ENCODE data around the gene SGPP1. TPM values are rescaled to one million over a fixed set of nuclear protein-coding genes. Genes with fewer than 3 reads are reported as not detected.
"Not testable (repeated sequence)": the region's sequence is repeated elsewhere in the genome, so short reads cannot be mapped to it uniquely, and the experiment has no call there.

The SGPP1 gene
- polyA plus RNA-seq, 3 donors from 2014 or later = 16.7 to 35.2 (median 21.2) TPM

DNA sequence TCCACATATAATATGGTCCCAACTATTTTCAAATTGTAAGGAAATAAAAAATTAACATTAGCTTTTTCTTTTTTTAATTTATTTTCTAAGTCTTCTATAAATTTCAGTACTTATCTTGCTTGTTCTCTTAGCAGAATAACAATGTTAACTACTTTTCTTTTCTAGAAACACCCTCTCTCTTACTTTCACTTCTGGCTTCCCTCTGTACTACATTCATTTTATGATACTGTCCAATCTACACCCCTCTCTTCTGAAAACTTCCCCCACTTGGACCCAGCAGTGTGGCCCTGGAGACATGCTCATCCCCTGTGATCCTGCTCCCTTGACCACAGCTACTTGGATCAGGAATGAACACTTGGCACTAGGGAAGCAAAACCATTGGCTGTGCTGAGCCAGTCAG is 15.7 kb downstream of the SGPP1 start:
- peaks cover 8 to 12% (median 8%) of the 10 kb centered on the region in 3 donors for H3K36me3 Mint-ChIP-seq
- peak overlapping the region; percentile 50 to 86 (median 64) for H3K4me3 Mint-ChIP-seq
- H3K27me3 Mint-ChIP-seq (ENCODE audit: low read depth in 3 of 3) = peaks cover 0 to 3% (median 2%) of the 10 kb centered on the region in 3 donors
- peaks cover 34 to 72% of the 10 kb centered on the region in 2 donors for H3K4me1 Mint-ChIP-seq
- peak overlapping the region; percentile 2 to 81 (median 76) for H3K27ac Mint-ChIP-seq
- peaks cover 0 to 11% (median 5%) of the 10 kb centered on the region in 6 donors for H3K9me3 Mint-ChIP-seq
- DNase-seq = no peak

DNA sequence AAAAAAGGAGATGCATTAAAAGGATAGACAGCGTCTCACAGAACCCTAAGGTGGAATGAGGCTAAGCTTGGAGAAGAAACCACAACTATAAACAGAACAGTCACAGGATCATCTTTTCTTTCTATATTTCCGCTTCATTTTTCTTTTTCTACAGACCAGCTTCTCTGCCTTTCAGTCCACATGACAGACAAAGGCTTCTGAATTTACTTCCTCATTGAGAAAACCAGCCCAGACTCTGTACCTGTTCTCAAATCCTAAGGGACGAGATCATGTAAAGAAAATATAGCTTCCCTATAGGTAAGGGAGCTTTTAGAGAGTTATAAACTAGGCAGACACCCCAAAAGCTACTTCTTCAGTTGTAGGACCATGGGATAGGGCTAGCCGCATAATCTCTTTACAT is 17.4 kb downstream of the SGPP1 start:
- H3K4me1 Mint-ChIP-seq = peaks cover 35 to 74% of the 10 kb centered on the region in 2 donors
- H3K27ac Mint-ChIP-seq = no peak overlapping the region
- DNase-seq = no peak
- peak overlapping the region in 1 of 5 donors; percentile 27 for H3K4me3 Mint-ChIP-seq
- H3K27me3 Mint-ChIP-seq (ENCODE audit: low read depth in 3 of 3) = peaks cover 0 to 3% (median 0%) of the 10 kb centered on the region in 3 donors
- H3K9me3 Mint-ChIP-seq = peaks cover 0 to under 1% (median 0%) of the 10 kb centered on the region in 6 donors
- peaks cover 1 to 2% (median 2%) of the 10 kb centered on the region in 3 donors for H3K36me3 Mint-ChIP-seq

DNA sequence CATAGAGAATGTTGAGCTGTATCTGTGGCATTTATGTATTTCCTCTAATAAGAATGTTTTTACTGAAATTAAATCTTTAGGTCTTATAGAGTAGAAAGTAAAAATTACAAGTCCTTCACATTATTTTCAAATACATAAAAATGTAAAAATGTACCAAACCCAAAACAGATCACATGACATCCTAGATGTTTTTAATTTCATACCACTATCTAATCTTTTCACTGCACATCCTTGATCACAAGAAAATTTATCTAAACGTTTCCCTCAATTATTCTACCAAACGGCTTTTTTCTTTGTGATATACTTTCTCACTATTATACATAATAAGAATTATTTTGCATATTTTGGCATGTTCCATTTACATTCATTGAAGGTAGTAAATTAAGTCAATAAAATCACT is 18.3 kb downstream of the SGPP1 start:
- H3K27me3 Mint-ChIP-seq (ENCODE audit: low read depth in 3 of 3) = peaks cover 0 to 3% (median 0%) of the 10 kb centered on the region in 3 donors
- no peak overlapping the region for H3K4me3 Mint-ChIP-seq
- no peaks in the 10 kb centered on the region for H3K9me3 Mint-ChIP-seq
- no peak for DNase-seq
- no peaks in the 10 kb centered on the region for H3K36me3 Mint-ChIP-seq
- H3K27ac Mint-ChIP-seq = no peak overlapping the region
- peaks cover 36 to 81% of the 10 kb centered on the region in 2 donors for H3K4me1 Mint-ChIP-seq

DNA sequence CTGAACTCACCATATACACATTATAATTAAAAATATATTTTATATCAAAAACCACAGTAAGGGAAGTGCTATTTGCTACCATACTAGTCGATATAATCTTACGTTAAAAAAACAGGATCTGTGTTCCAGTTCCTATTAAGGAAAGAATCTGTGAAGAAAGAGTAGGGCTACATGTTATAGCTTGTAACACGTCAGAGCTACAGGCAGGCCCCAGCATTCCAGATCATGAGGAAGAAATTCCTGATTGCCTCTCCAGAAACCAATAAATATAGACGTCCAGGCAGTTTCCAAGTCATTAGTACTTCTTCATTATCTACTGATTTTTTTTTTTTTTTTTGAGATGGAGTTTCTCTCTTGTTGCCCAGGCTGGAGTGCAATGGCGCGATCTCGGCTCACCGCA is 20.6 kb downstream of the SGPP1 start:
- Mint-ChIP-seq H3K9me3 (no peaks in the 10 kb centered on the region), H3K4me3 (no peak overlapping the region), H3K36me3 (no peaks in the 10 kb centered on the region), H3K27me3 (ENCODE audit: low read depth in 3 of 3) (no peaks in the 10 kb centered on the region), H3K27ac (no peak overlapping the region), H3K4me1 (peaks cover 20 to 70% of the 10 kb centered on the region in 2 donors)
- DNase-seq = no peak

DNA sequence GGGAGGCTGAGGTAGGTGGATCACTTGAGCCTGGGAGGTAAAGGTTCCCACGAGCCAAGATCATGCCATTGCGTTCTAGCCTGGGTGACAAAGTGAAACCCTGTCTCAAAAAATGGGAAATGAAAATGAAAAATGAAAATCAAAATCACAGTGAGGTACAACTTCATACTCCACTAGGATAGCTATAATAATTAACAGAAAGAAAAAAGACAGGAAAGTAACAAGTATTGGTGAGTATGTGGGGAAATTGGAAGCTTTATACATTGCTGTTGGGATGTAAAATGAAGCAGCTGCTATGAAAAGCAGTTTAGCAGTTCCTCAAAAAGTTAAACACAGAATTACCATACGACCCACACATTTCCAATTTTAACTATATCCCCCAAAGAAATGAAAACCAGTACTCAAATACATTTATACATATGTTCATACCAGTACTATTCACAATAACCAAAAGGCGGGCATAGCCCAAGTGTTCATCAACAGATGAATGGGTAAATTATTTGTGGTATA is 22.2 kb downstream of the SGPP1 start:
- Mint-ChIP-seq H3K27ac (peak overlapping the region in 2 of 6 donors; percentile 2 to 42), H3K36me3 (no peaks in the 10 kb centered on the region), H3K4me3 (no peak overlapping the region), H3K4me1 (peaks cover 19 to 73% of the 10 kb centered on the region in 2 donors), H3K27me3 (ENCODE audit: low read depth in 3 of 3) (no peaks in the 10 kb centered on the region), H3K9me3 (no peaks in the 10 kb centered on the region)
- no peak for DNase-seq

DNA sequence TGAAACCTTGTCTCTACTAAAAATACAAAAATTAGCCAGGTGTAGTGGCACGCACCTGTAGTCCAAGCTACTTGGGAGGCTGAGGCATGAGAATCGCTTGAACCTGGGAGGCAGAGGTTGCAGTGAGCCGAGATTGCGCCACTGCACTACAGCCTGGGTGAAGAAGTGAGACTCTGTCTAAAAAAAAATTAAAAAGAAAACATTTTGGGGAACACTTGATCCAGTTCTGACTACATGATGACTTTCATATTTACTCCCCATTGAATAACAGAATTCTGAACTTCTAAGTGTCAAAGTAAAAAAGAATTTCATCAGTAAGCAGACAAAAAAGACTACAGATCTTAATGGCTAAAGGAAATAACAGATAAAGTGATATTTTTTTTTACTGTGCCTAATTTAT is 25.3 kb downstream of the SGPP1 start:
- H3K27me3 Mint-ChIP-seq (ENCODE audit: low read depth in 3 of 3); DNase-seq; H3K27ac Mint-ChIP-seq; H3K4me3 Mint-ChIP-seq; H3K9me3 Mint-ChIP-seq; H3K36me3 Mint-ChIP-seq: not testable (repeated sequence)
- peaks cover 18 to 54% of the 10 kb centered on the region in 2 donors for H3K4me1 Mint-ChIP-seq

DNA sequence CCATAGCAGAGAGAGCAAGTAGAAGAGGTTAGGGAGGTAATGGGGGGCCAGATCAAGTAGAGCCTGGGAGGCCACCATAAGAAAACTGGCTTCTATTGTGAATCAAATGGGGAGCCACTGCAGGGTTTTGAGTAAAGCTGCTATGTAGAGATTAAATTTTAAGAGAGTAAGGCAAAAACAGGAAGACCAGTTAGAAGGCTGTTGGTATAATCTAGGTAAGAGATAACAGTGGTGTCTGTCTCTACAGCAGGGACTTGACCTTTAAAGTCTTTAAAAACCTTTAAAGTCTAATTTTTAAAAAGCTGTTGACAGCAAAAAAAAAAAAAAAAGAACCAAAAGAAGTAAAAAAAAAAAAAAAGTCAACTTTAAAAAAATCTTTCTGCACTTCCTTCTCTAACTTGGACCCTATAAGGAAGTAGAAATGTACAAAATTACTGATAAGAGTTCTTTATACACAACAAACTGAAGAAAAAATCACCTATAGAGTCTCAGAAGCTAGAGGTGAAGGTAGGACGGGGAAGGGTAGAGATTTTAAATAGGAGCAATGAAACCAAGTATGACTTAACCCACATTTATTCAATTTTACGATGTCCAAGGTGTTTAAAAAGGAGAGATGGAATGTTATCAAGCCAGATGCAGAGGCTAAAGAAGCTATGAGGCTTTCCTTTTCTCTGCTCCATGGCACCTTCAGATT is 26.1 kb downstream of the SGPP1 start:
- Mint-ChIP-seq H3K4me1 (peaks cover 20 to 54% of the 10 kb centered on the region in 2 donors), H3K27ac (peak overlapping the region in 2 of 6 donors; percentile 2 to 47), H3K4me3 (no peak overlapping the region), H3K27me3 (ENCODE audit: low read depth in 3 of 3) (no peaks in the 10 kb centered on the region), H3K36me3 (no peaks in the 10 kb centered on the region), H3K9me3 (no peaks in the 10 kb centered on the region)
- no peak for DNase-seq

DNA sequence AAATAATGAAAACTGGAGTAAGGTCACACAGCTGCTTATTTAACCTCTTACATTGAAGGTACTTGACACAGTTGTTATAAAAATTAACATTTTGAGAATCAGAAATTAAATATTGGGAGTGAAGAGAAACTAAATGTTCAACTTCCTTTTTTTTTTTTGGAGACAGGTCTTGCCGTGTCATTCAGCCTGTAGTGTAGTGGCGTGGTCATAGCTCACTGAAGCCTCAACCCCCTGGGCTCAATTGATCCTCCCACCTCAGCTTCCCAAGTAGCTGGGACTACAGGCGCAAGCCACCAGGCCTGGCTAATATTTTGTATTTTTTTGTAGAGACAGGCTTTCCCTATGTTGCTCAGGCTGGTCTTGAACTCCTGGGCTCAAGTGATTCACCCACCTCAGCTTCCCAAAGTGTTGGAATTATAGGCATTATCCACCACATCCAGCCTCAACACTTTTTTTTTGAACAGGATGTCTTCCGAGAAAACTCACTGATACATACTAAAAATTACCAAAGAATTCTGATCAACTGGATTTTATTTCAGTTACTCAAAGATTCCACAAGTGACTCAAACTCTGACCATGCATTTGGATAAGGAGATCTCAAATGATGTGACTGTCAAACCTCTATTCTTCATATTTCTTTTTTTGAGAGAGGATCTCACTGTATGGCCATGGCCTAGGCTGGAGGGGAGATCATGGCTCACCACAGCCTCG is 35.4 kb downstream of the SGPP1 start:
- no peak for DNase-seq
- Mint-ChIP-seq H3K9me3 (no peaks in the 10 kb centered on the region), H3K36me3 (peaks cover under 1 to 10% (median 10%) of the 10 kb centered on the region in 3 donors), H3K4me1 (peaks cover 2 to 9% of the 10 kb centered on the region in 2 donors), H3K27me3 (ENCODE audit: low read depth in 3 of 3) (peaks cover 0 to 2% (median 0%) of the 10 kb centered on the region in 3 donors), H3K27ac (no peak overlapping the region), H3K4me3 (no peak overlapping the region)

DNA sequence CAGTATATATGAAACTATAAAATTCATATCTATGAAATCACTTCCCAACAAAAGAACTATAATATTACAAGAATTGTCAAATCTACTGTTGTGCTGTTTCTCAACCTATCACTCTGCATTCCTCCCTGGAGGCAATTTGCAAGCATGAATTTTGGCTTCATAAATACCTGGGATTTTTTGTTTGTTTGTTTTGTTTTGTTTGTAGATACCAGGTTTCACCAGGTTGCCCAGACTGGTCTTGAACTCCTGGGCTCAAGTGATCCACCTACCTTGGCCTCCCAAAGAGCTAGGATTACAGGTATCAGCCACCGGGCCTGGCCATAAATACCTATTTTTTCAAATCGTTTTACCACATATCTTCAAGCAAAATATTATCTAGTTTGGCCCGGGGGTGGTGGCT is 38.7 kb downstream of the SGPP1 start:
- Mint-ChIP-seq H3K27ac (no peak overlapping the region), H3K9me3 (no peaks in the 10 kb centered on the region), H3K27me3 (ENCODE audit: low read depth in 3 of 3) (peaks cover 0 to 2% (median 0%) of the 10 kb centered on the region in 3 donors), H3K4me3 (no peak overlapping the region), H3K4me1 (peaks cover 0 to 4% of the 10 kb centered on the region in 2 donors), H3K36me3 (peaks cover 9 to 13% (median 10%) of the 10 kb centered on the region in 3 donors)
- no peak for DNase-seq

DNA sequence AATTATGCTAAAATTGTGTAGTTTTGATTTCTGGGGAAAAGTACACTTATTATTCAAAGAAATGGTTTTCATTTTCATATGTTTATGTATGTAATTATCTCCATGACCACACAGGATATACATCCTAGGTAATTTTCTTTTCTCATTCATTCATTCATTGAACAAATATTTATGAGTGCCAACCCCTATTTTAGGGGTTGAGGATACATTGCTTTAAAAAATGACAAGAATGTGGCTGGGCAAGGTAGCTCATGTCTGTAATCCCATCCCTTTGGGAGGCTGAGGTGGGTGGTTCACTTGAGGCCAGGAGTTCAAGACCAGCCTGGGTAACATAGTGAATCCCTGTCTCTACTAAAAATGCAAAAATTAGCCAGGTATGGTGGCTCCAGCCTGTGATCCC is 40.9 kb downstream of the SGPP1 start:
- Mint-ChIP-seq H3K4me1 (peaks cover 0 to 4% of the 10 kb centered on the region in 2 donors), H3K27ac (no peak overlapping the region)

DNA sequence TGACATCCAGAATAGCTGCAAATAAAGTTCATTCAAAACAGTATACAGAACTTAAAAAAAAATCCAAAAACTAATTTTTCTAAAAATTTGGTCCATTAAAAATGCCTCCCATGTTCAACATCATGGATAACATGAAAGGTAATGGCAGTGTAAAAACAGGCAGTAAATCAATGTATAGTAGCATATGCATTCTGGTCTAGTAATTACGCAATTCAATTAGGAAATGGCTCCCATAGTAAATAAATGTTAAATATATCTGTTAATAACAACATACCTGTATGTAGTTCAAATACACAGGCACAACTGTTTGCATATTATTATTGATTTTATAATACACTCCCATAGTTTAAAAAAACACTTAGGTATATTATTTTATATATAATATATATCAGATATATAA is 42.5 kb downstream of the SGPP1 start:
- peaks cover 0 to 4% of the 10 kb centered on the region in 2 donors for H3K4me1 Mint-ChIP-seq
- no peaks in the 10 kb centered on the region for H3K9me3 Mint-ChIP-seq
- peaks cover 7 to 14% (median 13%) of the 10 kb centered on the region in 3 donors for H3K36me3 Mint-ChIP-seq
- DNase-seq = no peak
- no peak overlapping the region for H3K4me3 Mint-ChIP-seq
- no peak overlapping the region for H3K27ac Mint-ChIP-seq
- H3K27me3 Mint-ChIP-seq (ENCODE audit: low read depth in 3 of 3) = peaks cover 0 to 2% (median 0%) of the 10 kb centered on the region in 3 donors

More for the DNA sequence above, 40.9 kb downstream of the SGPP1 start:
- Mint-ChIP-seq H3K9me3 (no peaks in the 10 kb centered on the region), H3K27me3 (ENCODE audit: low read depth in 3 of 3) (peaks cover 0 to 2% (median 0%) of the 10 kb centered on the region in 3 donors), H3K4me3 (no peak overlapping the region), H3K36me3 (peaks cover 9 to 15% (median 13%) of the 10 kb centered on the region in 3 donors)
- no peak for DNase-seq

DNA sequence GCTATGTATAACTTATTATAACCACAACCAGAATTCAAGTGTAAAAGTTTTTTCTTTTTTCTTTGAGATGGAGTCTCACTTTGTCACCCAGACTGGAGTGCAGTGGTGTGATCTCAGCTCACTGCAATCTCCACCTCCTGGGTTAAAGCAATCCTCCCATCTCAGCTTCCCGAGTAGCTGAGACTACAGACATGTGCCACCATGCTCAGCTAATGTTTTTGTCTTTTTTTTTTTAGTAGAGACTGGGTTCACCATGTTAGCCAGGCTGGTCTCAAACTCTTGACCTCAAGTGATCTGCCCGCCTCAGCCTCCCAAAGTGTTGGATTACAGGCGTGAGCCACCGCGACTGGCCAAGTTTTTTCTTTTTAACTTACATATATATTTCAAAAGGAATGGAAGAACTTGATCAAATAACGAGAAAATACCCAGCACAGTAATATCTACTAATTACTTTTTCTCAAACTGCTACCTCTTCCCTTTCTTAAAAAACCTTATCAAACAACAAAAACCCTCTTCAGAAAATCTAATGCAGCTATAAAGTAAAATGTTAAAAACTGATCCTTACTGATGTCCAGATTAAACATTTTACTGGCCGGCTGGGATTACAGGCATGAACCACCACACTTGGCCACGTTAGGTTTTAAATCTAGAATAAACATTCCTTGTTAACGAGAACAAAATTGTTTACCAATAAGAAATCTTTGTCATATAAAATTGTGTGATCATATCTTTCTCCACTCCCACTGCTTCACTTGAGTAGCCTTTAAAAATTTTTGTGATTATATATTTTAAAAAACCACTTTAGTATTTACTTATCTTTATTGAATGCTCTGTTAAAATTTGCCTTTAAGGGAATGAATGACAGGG is 44.9 kb downstream of the SGPP1 start:
- Mint-ChIP-seq H3K4me3 (no peak overlapping the region), H3K27me3 (ENCODE audit: low read depth in 3 of 3) (no peaks in the 10 kb centered on the region), H3K9me3 (no peaks in the 10 kb centered on the region)

DNA sequence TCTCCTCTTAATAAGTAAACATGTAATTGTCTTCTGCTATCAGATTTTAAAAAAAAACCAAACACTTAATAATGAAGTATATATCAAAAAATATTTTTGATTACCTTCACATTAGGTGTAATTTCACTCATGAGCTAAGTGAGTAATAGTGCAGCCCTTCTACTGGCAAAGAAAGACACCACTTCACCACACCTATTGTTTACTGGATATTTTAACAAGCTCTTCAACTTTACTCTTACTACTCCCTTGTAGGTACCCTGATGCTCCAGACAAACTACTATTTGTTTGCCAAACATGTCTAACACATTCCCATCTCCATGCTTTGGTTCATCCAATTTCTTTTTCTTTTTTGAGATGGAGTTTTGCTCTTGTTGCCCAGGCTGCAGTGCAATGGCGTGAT is 49.3 kb downstream of the SGPP1 start:
- no peak for DNase-seq
- Mint-ChIP-seq H3K4me3 (no peak overlapping the region), H3K27ac (no peak overlapping the region), H3K9me3 (no peaks in the 10 kb centered on the region), H3K36me3 (peaks cover 4 to 23% (median 13%) of the 10 kb centered on the region in 3 donors), H3K27me3 (ENCODE audit: low read depth in 3 of 3) (no peaks in the 10 kb centered on the region), H3K4me1 (no peaks in the 10 kb centered on the region)

More for the DNA sequence above, 44.9 kb downstream of the SGPP1 start:
- H3K4me1 Mint-ChIP-seq = peaks cover 0 to 4% of the 10 kb centered on the region in 2 donors
- peaks cover 4 to 19% (median 13%) of the 10 kb centered on the region in 3 donors for H3K36me3 Mint-ChIP-seq
- no peak for DNase-seq
- no peak overlapping the region for H3K27ac Mint-ChIP-seq
